Airway epithelial cell (primary cell): ENCODE results near the gene CADM4. TPM values are rescaled to one million over a fixed set of nuclear protein-coding genes. Genes with fewer than 3 reads are reported as not detected.

Experiments
- total RNA-seq: library from RNA; depleted of rRNA; stranded (reverse); fragments of >200 nt; gene quantifications from 2 replicates; pipeline ENCODE4 v1.2.3, GENCODE V29; 2015

CADM4 gene
- total RNA-seq: 13.9 and 18.8 TPM in 2 replicates

GRCh38 chr19:43639519-43640423 lies at the start of gene CADM4:
CADM4 (minus strand) TSS chr19:43639850; CDS start chr19:43639790, 60 bp downstream.

GRCh38 chr19:43619262-43620060 lies 20.2 kb downstream of the CADM4 start, which contains the start of gene ZNF428:
ZNF428 (minus strand) TSS chr19:43619629; CDS start chr19:43614304, 5,325 bp downstream.

GRCh38 chr19:43611788-43612187 lies 27.9 kb downstream of the CADM4 start, which contains the start of gene SRRM5:
SRRM5 (plus strand) TSS chr19:43612088; CDS start chr19:43612122, 34 bp downstream.

GRCh38 chr19:43595999-43596841 lies 43.4 kb downstream of the CADM4 start, which contains the start of the genes IRGQ and ZNF576:
IRGQ (minus strand) TSS chr19:43596134; CDS start chr19:43595338, 796 bp downstream.
ZNF576 (plus strand) TSS chr19:43596595; CDS start chr19:43597109, 514 bp downstream.

GRCh38 chr19:43575156-43575950 lies 64.3 kb downstream of the CADM4 start, which contains the start of the genes PINLYP and XRCC1:
PINLYP (plus strand) TSS chr19:43575801; CDS start chr19:43577192, 1,391 bp downstream.
XRCC1 (minus strand) TSS chr19:43575527; CDS start chr19:43575458, 69 bp downstream.

Other genes starting within 250 kb of the CADM4 start
- gene TEX101, start 225.0 kb downstream of the CADM4 start, total RNA-seq: not detected in 2 replicates
- 288 and 344 TPM in 2 replicates for gene LYPD3, start 174.2 kb downstream of the CADM4 start, total RNA-seq
- 41.0 and 48.2 TPM in 2 replicates for gene PHLDB3, start 135.1 kb downstream of the CADM4 start, total RNA-seq
- 138 and 170 TPM in 2 replicates for gene ETHE1, start 112.6 kb downstream of the CADM4 start, total RNA-seq
- 0.28 TPM in 1 of 2 replicates, not detected in the other for gene ZNF575, start 106.7 kb downstream of the CADM4 start, total RNA-seq
- gene XRCC1, start 64.3 kb downstream of the CADM4 start, total RNA-seq: 23.2 and 28.4 TPM in 2 replicates
- 0.98 and 7.4 TPM in 2 replicates for gene PINLYP, start 64.0 kb downstream of the CADM4 start, total RNA-seq
- 16.9 and 23.2 TPM in 2 replicates for gene IRGQ, start 43.7 kb downstream of the CADM4 start, total RNA-seq
- 10.9 and 12.2 TPM in 2 replicates for gene ZNF576, start 43.3 kb downstream of the CADM4 start, total RNA-seq
- not detected in 2 replicates for gene SRRM5, start 27.8 kb downstream of the CADM4 start, total RNA-seq
- gene ZNF428, start 20.2 kb downstream of the CADM4 start, total RNA-seq: 20.9 and 21.7 TPM in 2 replicates
- 60.3 and 68.0 TPM in 2 replicates for gene PLAUR, start 30.3 kb upstream of the CADM4 start, total RNA-seq
- gene IRGC, start 76.2 kb upstream of the CADM4 start, total RNA-seq: not detected in 2 replicates
- 11.8 and 13.7 TPM in 2 replicates for gene SMG9, start 115.1 kb upstream of the CADM4 start, total RNA-seq
- gene KCNN4, start 141.1 kb upstream of the CADM4 start, total RNA-seq: 11.5 and 12.9 TPM in 2 replicates
- 3.1 and 6.5 TPM in 2 replicates for gene LYPD5, start 162.6 kb upstream of the CADM4 start, total RNA-seq
- gene ZNF283, start 187.5 kb upstream of the CADM4 start, total RNA-seq: 2.0 and 4.7 TPM in 2 replicates
- gene ZNF404, start 244.1 kb upstream of the CADM4 start, total RNA-seq: 0.92 and 0.93 TPM in 2 replicates